HL-60 (cell line): ENCODE results near the gene TMEM63A.

Experiments used
- DNase-seq, 2 experiments: peaks; one replicate each; pipeline ENCODE4 v3.0.0-alpha.2; 2010 to 2020; ENCODE audit warnings: low read depth in 1 of 2, low spot score in 1 of 2
- H3K27ac ChIP-seq: fragments of 250-450 bp; sonication (Bioruptor Pico); replicated peaks from 2 replicates; pipeline ENCODE4 v1.5.1; 2020; ENCODE audit warnings: mild to moderate bottlenecking, moderate library complexity
- H3K27me3 ChIP-seq: fragments of 250-450 bp; sonication (Bioruptor Pico); 2 replicates; pipeline ENCODE4 v1.5.1; 2021; ENCODE audit warnings: mild to moderate bottlenecking, moderate library complexity; ENCODE audit not compliant: insufficient read depth, poor library complexity, severe bottlenecking
- H3K4me3 ChIP-seq: replicated peaks from 2 replicates; pipeline ENCODE4 v1.5.1; 2011; ENCODE audit warnings: mild to moderate bottlenecking, control low read depth, low read length; ENCODE audit not compliant: insufficient read depth
- CTCF ChIP-seq: IDR thresholded peaks from one replicate; pipeline ENCODE4 v1.5.1; 2011; ENCODE audit warnings: low read length, control low read depth, inconsistent platforms; ENCODE audit not compliant: insufficient read depth
- GABPA ChIP-seq: IDR thresholded peaks from 2 replicates; pipeline ENCODE4 v1.6.1; 2012; ENCODE audit warnings: low read depth
- POLR2AphosphoS5 ChIP-seq: IDR thresholded peaks from 2 replicates; pipeline ENCODE4 v1.6.1; 2012; ENCODE audit warnings: low read depth
- SPI1 ChIP-seq: IDR thresholded peaks from 2 replicates; pipeline ENCODE4 v1.6.1; 2012; ENCODE audit warnings: low read depth, mild to moderate bottlenecking, borderline replicate concordance
- TF ChIP-seq, protein P1 (sequence below): IDR thresholded peaks from 2 replicates; pipeline ENCODE4 v1.6.1; 2012; ENCODE audit warnings: low read depth; ENCODE audit not compliant: insufficient replicate concordance

Gene TMEM63A

GRCh38 chr1:225820522-225821120 lies 61.6 kb downstream of the TMEM63A start:
- peak in 1 of 2 experiments; percentile 22 for DNase-seq
- Histone ChIP-seq H3K27ac (no peak overlapping the region), H3K4me3 (no peak overlapping the region), H3K27me3 (no peaks in the 10 kb centered on the region)
- TF ChIP-seq CTCF (no peak), POLR2AphosphoS5 (no peak), SPI1 (peak; percentile 28; the same call in 1 of the 2 replicates), GABPA (no peak)
- TF ChIP-seq, protein P1, sequence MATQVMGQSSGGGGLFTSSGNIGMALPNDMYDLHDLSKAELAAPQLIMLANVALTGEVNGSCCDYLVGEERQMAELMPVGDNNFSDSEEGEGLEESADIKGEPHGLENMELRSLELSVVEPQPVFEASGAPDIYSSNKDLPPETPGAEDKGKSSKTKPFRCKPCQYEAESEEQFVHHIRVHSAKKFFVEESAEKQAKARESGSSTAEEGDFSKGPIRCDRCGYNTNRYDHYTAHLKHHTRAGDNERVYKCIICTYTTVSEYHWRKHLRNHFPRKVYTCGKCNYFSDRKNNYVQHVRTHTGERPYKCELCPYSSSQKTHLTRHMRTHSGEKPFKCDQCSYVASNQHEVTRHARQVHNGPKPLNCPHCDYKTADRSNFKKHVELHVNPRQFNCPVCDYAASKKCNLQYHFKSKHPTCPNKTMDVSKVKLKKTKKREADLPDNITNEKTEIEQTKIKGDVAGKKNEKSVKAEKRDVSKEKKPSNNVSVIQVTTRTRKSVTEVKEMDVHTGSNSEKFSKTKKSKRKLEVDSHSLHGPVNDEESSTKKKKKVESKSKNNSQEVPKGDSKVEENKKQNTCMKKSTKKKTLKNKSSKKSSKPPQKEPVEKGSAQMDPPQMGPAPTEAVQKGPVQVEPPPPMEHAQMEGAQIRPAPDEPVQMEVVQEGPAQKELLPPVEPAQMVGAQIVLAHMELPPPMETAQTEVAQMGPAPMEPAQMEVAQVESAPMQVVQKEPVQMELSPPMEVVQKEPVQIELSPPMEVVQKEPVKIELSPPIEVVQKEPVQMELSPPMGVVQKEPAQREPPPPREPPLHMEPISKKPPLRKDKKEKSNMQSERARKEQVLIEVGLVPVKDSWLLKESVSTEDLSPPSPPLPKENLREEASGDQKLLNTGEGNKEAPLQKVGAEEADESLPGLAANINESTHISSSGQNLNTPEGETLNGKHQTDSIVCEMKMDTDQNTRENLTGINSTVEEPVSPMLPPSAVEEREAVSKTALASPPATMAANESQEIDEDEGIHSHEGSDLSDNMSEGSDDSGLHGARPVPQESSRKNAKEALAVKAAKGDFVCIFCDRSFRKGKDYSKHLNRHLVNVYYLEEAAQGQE: no peak

DNA sequence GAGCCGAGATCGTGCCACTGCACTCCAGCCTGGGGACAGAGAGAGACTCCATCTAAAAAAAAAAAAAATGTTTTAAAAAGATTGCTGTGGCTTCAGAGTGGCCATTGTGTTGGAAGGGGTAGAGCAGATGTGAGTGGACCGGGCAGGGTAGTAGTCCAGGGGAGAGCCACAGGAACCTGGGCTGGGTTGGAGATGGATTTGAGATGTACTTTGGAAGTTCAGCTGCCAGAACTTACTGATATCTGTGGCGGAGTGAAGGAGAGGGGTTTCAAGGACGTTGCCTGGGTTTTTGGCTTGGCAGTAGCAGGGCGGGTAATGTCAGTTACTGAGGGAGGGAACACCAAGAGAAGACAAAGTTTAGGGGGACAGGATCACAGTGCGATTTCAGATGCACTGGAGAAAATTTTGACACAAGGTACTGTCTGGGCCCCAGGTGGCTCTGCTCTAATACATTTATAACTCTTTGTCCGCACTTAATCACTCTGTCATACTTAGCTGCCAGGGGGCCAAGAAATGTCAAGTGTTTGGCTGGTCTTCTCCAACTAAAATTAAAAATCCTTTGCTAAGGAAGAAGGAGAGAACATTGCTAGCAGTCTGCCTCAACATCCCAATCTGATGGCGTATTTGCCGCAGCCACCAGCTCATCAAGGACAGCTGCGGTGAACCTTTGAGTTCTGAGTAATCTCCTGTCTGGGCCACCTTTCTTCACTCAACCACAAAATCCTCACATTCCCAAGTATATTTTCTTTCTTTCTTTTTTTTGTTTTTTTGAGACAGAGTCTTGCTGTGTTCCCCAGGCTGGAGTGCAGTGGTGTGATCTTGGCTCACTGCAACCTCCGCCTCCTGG lies 62.6 kb downstream of the TMEM63A start:
- DNase-seq: no peak
- Histone ChIP-seq H3K4me3 (no peak overlapping the region), H3K27ac (no peak overlapping the region), H3K27me3 (no peaks in the 10 kb centered on the region)
- TF ChIP-seq CTCF: no peak
- TF ChIP-seq SPI1: no peak
- TF ChIP-seq, protein P1: no peak
- no peak for TF ChIP-seq GABPA
- no peak for TF ChIP-seq POLR2AphosphoS5

DNA sequence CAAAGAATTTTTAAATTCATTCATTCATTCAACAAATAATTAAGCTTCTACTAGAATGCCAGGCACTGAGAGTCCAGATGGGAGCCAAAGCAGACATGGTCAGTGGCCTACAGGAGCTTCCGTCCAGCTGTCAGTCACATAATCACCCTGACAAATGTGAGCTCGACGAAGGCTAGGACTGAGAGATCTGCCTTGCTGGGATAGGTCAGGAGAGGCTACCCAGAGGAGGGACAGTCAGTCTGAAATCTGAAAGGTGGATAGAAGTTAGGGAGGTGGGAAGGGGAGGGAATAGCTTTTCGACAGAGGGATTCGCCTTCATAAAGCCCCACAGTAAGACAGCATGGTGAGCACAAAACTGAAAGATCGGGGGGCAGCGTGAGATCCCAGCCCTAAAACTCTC lies 64.0 kb downstream of the TMEM63A start:
- TF ChIP-seq, protein P1: no peak
- Histone ChIP-seq H3K4me3 (no peak overlapping the region), H3K27me3 (no peaks in the 10 kb centered on the region), H3K27ac (peak overlapping the region; percentile 54; the same call in 1 of the 2 replicates)
- DNase-seq: no peak
